SU-DHL-6 (cell line): ENCODE measurements around the gene GRAMD1B.

ENCODE experiments used
- H2AFZ ChIP-seq: fragments of 200-600 bp; sonication (generic); 2 replicates; pipeline ENCODE4 v1.6.1; 2014; ENCODE audit warnings: low read depth, mild to moderate bottlenecking, moderate library complexity, mixed read lengths, antibody characterized with exemption, low read length; ENCODE audit not compliant: severe bottlenecking
- H3F3A ChIP-seq: fragments of 200-600 bp; shearing (Covaris generic); 2 replicates; pipeline ENCODE4 v1.6.0; 2016; ENCODE audit warnings: antibody characterized with exemption, mild to moderate bottlenecking; ENCODE audit not compliant: insufficient read depth
- H3K27ac ChIP-seq: fragments of 200-600 bp; sonication (generic); 2 replicates; pipeline ENCODE4 v1.5.1; 2016; ENCODE audit warnings: low read depth, mild to moderate bottlenecking, low read length, moderate library complexity, mixed read lengths
- H3K27me3 ChIP-seq: fragments of 200-600 bp; sonication (generic), shearing (Covaris generic); 2 replicates; pipeline ENCODE4 v1.6.0; 2014; ENCODE audit warnings: mild to moderate bottlenecking, low read length
- H3K36me3 ChIP-seq: fragments of 200-600 bp; sonication (generic); 2 replicates; pipeline ENCODE4 v1.6.1; 2014; ENCODE audit warnings: mild to moderate bottlenecking, low read length, mixed read lengths
- H3K4me2 ChIP-seq: fragments of 300-600, 200-600 bp; shearing (Covaris generic), sonication (generic); 2 replicates; pipeline ENCODE4 v1.6.0; 2014; ENCODE audit warnings: low read length, low read depth, mild to moderate bottlenecking; ENCODE audit not compliant: poor library complexity, severe bottlenecking
- H3K4me3 ChIP-seq: fragments of 200-600 bp; sonication (generic); 2 replicates; pipeline ENCODE4 v1.5.1; 2014; ENCODE audit warnings: antibody characterized with exemption, low read length, mild to moderate bottlenecking, mixed read lengths; ENCODE audit not compliant: insufficient read depth, poor library complexity, severe bottlenecking
- H3K79me2 ChIP-seq: fragments of 200-600 bp; sonication (generic); 2 replicates; pipeline ENCODE4 v1.6.1; 2014; ENCODE audit warnings: mild to moderate bottlenecking, low read length, moderate library complexity; ENCODE audit not compliant: insufficient read depth
- H3K9ac ChIP-seq: fragments of 200-600 bp; sonication (generic); 2 replicates; pipeline ENCODE4 v1.7.0; 2014; ENCODE audit warnings: mild to moderate bottlenecking, low read length
- H3K9me2 ChIP-seq: fragments of 200-600 bp; sonication (generic); replicated peaks from 2 replicates; pipeline ENCODE4 v1.6.1; 2014; ENCODE audit warnings: low read length; ENCODE audit not compliant: insufficient read depth
- H3K9me3 ChIP-seq: fragments of 200-600 bp; sonication (generic); 2 replicates; pipeline ENCODE4 v1.6.1; 2014; ENCODE audit warnings: low read length, mixed read lengths; ENCODE audit not compliant: insufficient read depth
- H4K20me1 ChIP-seq: fragments of 200-600 bp; sonication (generic); 2 replicates; pipeline ENCODE4 v1.6.1; 2014; ENCODE audit warnings: low read depth, mild to moderate bottlenecking, antibody characterized with exemption, low read length, moderate library complexity, mixed read lengths
- CTCF ChIP-seq: fragments of 200-600 bp; sonication (generic); IDR thresholded peaks from one replicate; pipeline ENCODE4 v1.5.1; 2017; ENCODE audit warnings: antibody characterized with exemption, mild to moderate bottlenecking, low read length, moderate library complexity; ENCODE audit not compliant: insufficient read depth, poor library complexity, severe bottlenecking
- EZH2phosphoT487 ChIP-seq: fragments of 200-600 bp; sonication (generic), shearing (Covaris generic); conservative IDR thresholded peaks from 2 replicates; pipeline ENCODE4 v1.6.1; 2018; ENCODE audit warnings: mild to moderate bottlenecking, antibody characterized with exemption, low read length, moderate library complexity, mixed read lengths

GRAMD1B gene

GRCh38 chr11:123469089-123469488 lies 39.0 kb downstream of the GRAMD1B start:
- H3K9me3 ChIP-seq, result no peaks in the 10 kb centered on the region
- H3K9ac ChIP-seq, result no peak overlapping the region
- no peaks in the 10 kb centered on the region for H3K79me2 ChIP-seq
- H3K4me3 ChIP-seq, result no peak overlapping the region
- no peak for TF ChIP-seq EZH2phosphoT487
- no peaks in the 10 kb centered on the region for H3K9me2 ChIP-seq
- no peak overlapping the region for H3K27ac ChIP-seq
- no peak overlapping the region for H3K4me2 ChIP-seq
- H2AFZ ChIP-seq, result no peak overlapping the region
- no peaks in the 10 kb centered on the region for H3K36me3 ChIP-seq
- H3K27me3 ChIP-seq, result no peaks in the 10 kb centered on the region
- no peaks in the 10 kb centered on the region for H3F3A ChIP-seq
- H4K20me1 ChIP-seq, result no peaks in the 10 kb centered on the region

- Histone ChIP-seq H3K9ac (no peak overlapping the region), H2AFZ (no peak overlapping the region), H3K27me3 (no peaks in the 10 kb centered on the region), H3K79me2 (no peaks in the 10 kb centered on the region), H4K20me1 (no peaks in the 10 kb centered on the region), H3F3A (no peaks in the 10 kb centered on the region), H3K36me3 (no peaks in the 10 kb centered on the region), H3K27ac (no peak overlapping the region), H3K9me2 (no peaks in the 10 kb centered on the region), H3K4me3 (no peak overlapping the region), H3K9me3 (no peaks in the 10 kb centered on the region), H3K4me2 (no peak overlapping the region)
- no peak for TF ChIP-seq CTCF
- TF ChIP-seq EZH2phosphoT487, result no peak
Measured at GRCh38 chr11:123469586-123469985, 39.5 kb downstream of the GRAMD1B start.

GRCh38 chr11:123470842-123471241 lies 40.8 kb downstream of the GRAMD1B start:
- H3K27me3 ChIP-seq, result no peaks in the 10 kb centered on the region
- H3K9ac ChIP-seq, result no peak overlapping the region
- H3K79me2 ChIP-seq, result no peaks in the 10 kb centered on the region
- no peak overlapping the region for H2AFZ ChIP-seq
- H4K20me1 ChIP-seq, result no peaks in the 10 kb centered on the region
- H3K4me2 ChIP-seq, result no peak overlapping the region
- no peaks in the 10 kb centered on the region for H3F3A ChIP-seq
- no peaks in the 10 kb centered on the region for H3K9me3 ChIP-seq
- no peak overlapping the region for H3K4me3 ChIP-seq
- no peak for TF ChIP-seq CTCF
- no peak for TF ChIP-seq EZH2phosphoT487
- H3K36me3 ChIP-seq, result no peaks in the 10 kb centered on the region
- no peak overlapping the region for H3K27ac ChIP-seq
- no peaks in the 10 kb centered on the region for H3K9me2 ChIP-seq

GRCh38 chr11:123472236-123472935 lies 42.3 kb downstream of the GRAMD1B start:
- H3K9me3 ChIP-seq, result no peaks in the 10 kb centered on the region
- H3K79me2 ChIP-seq, result no peaks in the 10 kb centered on the region
- H3K36me3 ChIP-seq, result no peaks in the 10 kb centered on the region
- H3K9ac ChIP-seq, result no peak overlapping the region
- TF ChIP-seq CTCF, result no peak
- no peak for TF ChIP-seq EZH2phosphoT487
- H3K4me2 ChIP-seq, result no peak overlapping the region
- no peaks in the 10 kb centered on the region for H3K27me3 ChIP-seq
- H3K4me3 ChIP-seq, result no peak overlapping the region
- H3K27ac ChIP-seq, result no peak overlapping the region
- no peaks in the 10 kb centered on the region for H3K9me2 ChIP-seq
- H4K20me1 ChIP-seq, result no peaks in the 10 kb centered on the region
- H2AFZ ChIP-seq, result no peak overlapping the region
- no peaks in the 10 kb centered on the region for H3F3A ChIP-seq
